MM.1S (cell line): ENCODE data around the gene NEGR1.

Experiments used
- DNase-seq: peaks from one replicate; pipeline ENCODE4 v3.0.0-alpha.2; 2015
- H2AFZ ChIP-seq: fragments of 300-600 bp; sonication (generic); 2 replicates; pipeline ENCODE4 v1.6.0; 2016; ENCODE audit warnings: antibody characterized with exemption, low read length
- H3F3A ChIP-seq: fragments of 300-600 bp; sonication (generic); 2 replicates; pipeline ENCODE4 v1.6.1; 2016; ENCODE audit warnings: mild to moderate bottlenecking, antibody characterized with exemption, low read length, moderate library complexity, mixed read lengths; ENCODE audit not compliant: insufficient read depth
- H3K27ac ChIP-seq: fragments of 300-600 bp; sonication (generic); 2 replicates; pipeline ENCODE4 v1.5.1; 2016; ENCODE audit warnings: mild to moderate bottlenecking, low read length
- H3K27me3 ChIP-seq: fragments of 300-600 bp; sonication (generic); replicated peaks from 2 replicates; pipeline ENCODE4 v1.6.0; 2016; ENCODE audit warnings: low read length; ENCODE audit not compliant: insufficient read depth
- H3K36me3 ChIP-seq: fragments of 300-600 bp; sonication (generic); replicated peaks from 2 replicates; pipeline ENCODE4 v1.6.1; 2016; ENCODE audit warnings: mild to moderate bottlenecking, low read length, mixed read lengths; ENCODE audit not compliant: insufficient read depth
- H3K4me1 ChIP-seq: fragments of 300-600 bp; sonication (generic); 2 replicates; pipeline ENCODE4 v1.6.1; 2016; ENCODE audit warnings: low read length, mixed read lengths
- H3K4me2 ChIP-seq: fragments of 300-600 bp; sonication (generic); 2 replicates; pipeline ENCODE4 v1.6.0; 2016; ENCODE audit warnings: low read depth, low read length
- H3K4me3 ChIP-seq: fragments of 300-600 bp; sonication (generic); 2 replicates; pipeline ENCODE4 v1.5.1; 2016; ENCODE audit warnings: low read length, mixed read lengths
- H3K79me2 ChIP-seq: fragments of 300-600 bp; sonication (generic); 2 replicates; pipeline ENCODE4 v1.6.1; 2016; ENCODE audit warnings: mixed run types, low read length, mixed read lengths
- H3K9ac ChIP-seq: fragments of 300-600 bp; sonication (generic); 2 replicates; pipeline ENCODE4 v1.6.1; 2016; ENCODE audit warnings: low read length, mixed read lengths
- H3K9me2 ChIP-seq: fragments of 300-600 bp; sonication (generic); replicated peaks from 2 replicates; pipeline ENCODE4 v1.6.1; 2016; ENCODE audit warnings: mild to moderate bottlenecking, low read length, mixed read lengths; ENCODE audit not compliant: insufficient read depth
- H3K9me3 ChIP-seq: fragments of 300-600 bp; sonication (generic); replicated peaks from 2 replicates; pipeline ENCODE4 v1.6.1; 2016; ENCODE audit warnings: mild to moderate bottlenecking, low read length, mixed read lengths; ENCODE audit not compliant: insufficient read depth
- H4K20me1 ChIP-seq: fragments of 300-600 bp; sonication (generic); 2 replicates; pipeline ENCODE4 v1.6.1; 2016; ENCODE audit warnings: mild to moderate bottlenecking, low read length, moderate library complexity, mixed read lengths; ENCODE audit not compliant: insufficient read depth
- EZH2 ChIP-seq: fragments of 300-600 bp; sonication (generic); optimal IDR thresholded peaks from 2 replicates; pipeline ENCODE3; 2017; ENCODE audit warnings: low read depth, mild to moderate bottlenecking, antibody characterized with exemption, low read length, mixed read lengths
- EZH2phosphoT487 ChIP-seq: fragments of 300-600 bp; sonication (generic); IDR thresholded peaks from 2 replicates; pipeline ENCODE4 v1.6.1; 2018; ENCODE audit warnings: antibody characterized with exemption, low read length
- TF ChIP-seq, protein P1 (sequence below): fragments of 300-600 bp; sonication (generic); IDR thresholded peaks from 2 replicates; pipeline ENCODE4 v1.5.1; 2016; ENCODE audit warnings: antibody characterized with exemption, low read length, mixed read lengths

NEGR1 gene

DNA sequence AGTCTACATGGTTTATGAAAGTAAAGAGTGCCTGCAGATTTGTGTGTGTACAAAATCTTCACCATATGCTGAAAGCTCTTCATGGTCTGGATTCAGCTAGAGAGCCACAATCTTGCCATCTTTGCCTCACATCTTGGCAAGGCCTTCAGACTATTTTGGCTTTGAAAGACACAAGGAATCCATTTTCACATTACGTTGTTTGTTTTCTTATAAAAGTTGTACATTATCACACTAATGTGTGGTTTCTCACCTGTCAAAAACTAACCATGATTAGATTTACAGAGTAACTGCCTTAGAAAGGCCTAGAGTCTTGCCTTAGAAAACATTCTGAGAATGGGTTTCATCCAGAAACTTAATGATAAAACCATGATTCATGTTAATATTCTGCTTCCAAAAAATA, 494.6 kb downstream of the NEGR1 start:
- TF ChIP-seq EZH2 = no peak
- TF ChIP-seq, protein P1, sequence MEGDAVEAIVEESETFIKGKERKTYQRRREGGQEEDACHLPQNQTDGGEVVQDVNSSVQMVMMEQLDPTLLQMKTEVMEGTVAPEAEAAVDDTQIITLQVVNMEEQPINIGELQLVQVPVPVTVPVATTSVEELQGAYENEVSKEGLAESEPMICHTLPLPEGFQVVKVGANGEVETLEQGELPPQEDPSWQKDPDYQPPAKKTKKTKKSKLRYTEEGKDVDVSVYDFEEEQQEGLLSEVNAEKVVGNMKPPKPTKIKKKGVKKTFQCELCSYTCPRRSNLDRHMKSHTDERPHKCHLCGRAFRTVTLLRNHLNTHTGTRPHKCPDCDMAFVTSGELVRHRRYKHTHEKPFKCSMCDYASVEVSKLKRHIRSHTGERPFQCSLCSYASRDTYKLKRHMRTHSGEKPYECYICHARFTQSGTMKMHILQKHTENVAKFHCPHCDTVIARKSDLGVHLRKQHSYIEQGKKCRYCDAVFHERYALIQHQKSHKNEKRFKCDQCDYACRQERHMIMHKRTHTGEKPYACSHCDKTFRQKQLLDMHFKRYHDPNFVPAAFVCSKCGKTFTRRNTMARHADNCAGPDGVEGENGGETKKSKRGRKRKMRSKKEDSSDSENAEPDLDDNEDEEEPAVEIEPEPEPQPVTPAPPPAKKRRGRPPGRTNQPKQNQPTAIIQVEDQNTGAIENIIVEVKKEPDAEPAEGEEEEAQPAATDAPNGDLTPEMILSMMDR = no peak
- no peak for TF ChIP-seq EZH2phosphoT487
- Histone ChIP-seq H3K9me2 (no peaks in the 10 kb centered on the region), H3K4me3 (no peak overlapping the region), H3K4me2 (no peak overlapping the region), H3K9me3 (no peaks in the 10 kb centered on the region), H3K4me1 (no peaks in the 10 kb centered on the region), H3F3A (no peaks in the 10 kb centered on the region), H3K27me3 (no peaks in the 10 kb centered on the region), H2AFZ (no peak overlapping the region), H3K79me2 (no peaks in the 10 kb centered on the region), H3K9ac (no peak overlapping the region), H3K36me3 (no peaks in the 10 kb centered on the region), H4K20me1 (no peaks in the 10 kb centered on the region), H3K27ac (no peak overlapping the region)
- no peak for DNase-seq

DNA sequence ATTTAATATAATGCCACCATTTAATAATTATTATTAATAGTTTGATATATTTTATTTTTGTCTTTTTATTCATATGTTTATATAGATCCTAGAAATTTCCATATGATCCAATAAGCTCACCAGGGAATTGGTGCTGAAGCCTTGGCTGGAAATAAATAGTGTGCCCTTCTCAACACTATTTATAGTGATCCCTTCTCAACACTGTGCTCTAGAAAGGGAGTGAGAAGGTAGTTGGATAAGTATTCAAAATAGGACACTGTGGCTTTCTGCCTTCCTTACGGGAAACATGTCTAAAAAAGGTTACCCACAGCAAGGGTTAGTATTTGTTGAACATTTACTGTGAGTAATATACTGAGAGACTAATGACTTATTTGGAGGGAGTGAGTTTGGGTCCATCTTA, 496.1 kb downstream of the NEGR1 start:
- no peaks in the 10 kb centered on the region for H3K9me3 ChIP-seq
- no peak overlapping the region for H2AFZ ChIP-seq
- no peaks in the 10 kb centered on the region for H3K9me2 ChIP-seq
- H3K27ac ChIP-seq = no peak overlapping the region
- no peaks in the 10 kb centered on the region for H3K36me3 ChIP-seq
- H3K9ac ChIP-seq = no peak overlapping the region
- H3K4me1 ChIP-seq = peaks cover 6% of the 10 kb centered on the region
- DNase-seq = no peak
- no peaks in the 10 kb centered on the region for H3F3A ChIP-seq
- no peak for TF ChIP-seq EZH2
- no peak for TF ChIP-seq EZH2phosphoT487
- TF ChIP-seq, protein P1 = no peak
- H3K79me2 ChIP-seq = no peaks in the 10 kb centered on the region
- no peaks in the 10 kb centered on the region for H3K27me3 ChIP-seq
- no peaks in the 10 kb centered on the region for H4K20me1 ChIP-seq
- H3K4me3 ChIP-seq = no peak overlapping the region
- no peak overlapping the region for H3K4me2 ChIP-seq

DNA sequence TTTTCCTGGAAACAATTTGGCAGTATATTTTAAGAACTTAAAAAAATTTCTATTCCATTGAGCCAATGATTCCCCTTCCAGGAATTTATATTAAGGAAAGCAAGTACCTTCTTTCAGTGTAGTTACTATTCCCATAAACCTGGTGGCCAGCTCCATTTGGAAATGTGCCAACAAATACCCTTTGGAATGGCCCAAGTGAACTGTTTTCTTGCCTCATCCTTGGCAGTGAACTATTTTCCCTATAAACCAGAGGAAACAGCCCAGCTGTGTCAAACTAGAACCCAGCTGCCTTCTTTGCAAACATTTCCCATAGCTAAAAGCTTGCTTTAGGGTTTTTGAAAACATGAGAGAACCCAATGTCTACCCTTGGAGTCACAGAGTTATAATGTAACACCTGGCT, 496.9 kb downstream of the NEGR1 start:
- H3K27me3 ChIP-seq = no peaks in the 10 kb centered on the region
- H3K4me1 ChIP-seq = peaks cover 13% of the 10 kb centered on the region
- H3K36me3 ChIP-seq = no peaks in the 10 kb centered on the region
- no peaks in the 10 kb centered on the region for H3K9me2 ChIP-seq
- H3K4me3 ChIP-seq = no peak overlapping the region
- no peak overlapping the region for H3K9ac ChIP-seq
- 0 out of 2 replicates have a peak, but pooled peaks cover 5% of the 10 kb centered on the region for H3F3A ChIP-seq
- TF ChIP-seq EZH2phosphoT487 = no peak
- TF ChIP-seq, protein P1 = no peak
- H3K79me2 ChIP-seq = no peaks in the 10 kb centered on the region
- no peaks in the 10 kb centered on the region for H3K9me3 ChIP-seq
- H4K20me1 ChIP-seq = no peaks in the 10 kb centered on the region
- H3K27ac ChIP-seq = no peak overlapping the region
- H2AFZ ChIP-seq = no peak overlapping the region
- no peak overlapping the region for H3K4me2 ChIP-seq
- no peak for DNase-seq
